SK-N-SH treated with all-trans-retinoic acid at 6 μM for 48 hours (cell line): ENCODE measurements around the gene ZBTB3.
"Not testable (repeated sequence)": the region's sequence is repeated elsewhere in the genome, so short reads cannot be mapped to it uniquely, and the experiment has no call there.

Experiments used
- ATAC-seq: fragments of 200-7000 bp; cut with Tn5 transposase; 3 replicates; pipeline ENCODE4 v1.9.1; 2020; ENCODE audit warnings: mild to moderate bottlenecking, moderate library complexity
- ARNTL ChIP-seq: fragments of 450-650 bp; formaldehyde crosslinking; IDR thresholded peaks from 2 replicates; pipeline ENCODE4 v1.5.0; 2020; ENCODE audit warnings: low read depth, mild to moderate bottlenecking, moderate library complexity, borderline replicate concordance
- BACH2 ChIP-seq: fragments of 250-450 bp; sonication (Bioruptor Pico); IDR thresholded peaks from 2 replicates; pipeline ENCODE4 v1.9.0; 2021; ENCODE audit warnings: mild to moderate bottlenecking, borderline replicate concordance
- CSDC2 ChIP-seq: fragments of 250-450 bp; sonication (Bioruptor Pico); IDR thresholded peaks from 2 replicates; pipeline ENCODE4 v1.5.0; 2020; ENCODE audit warnings: mild to moderate bottlenecking, moderate library complexity
- CSRNP3 ChIP-seq: fragments of 250-450 bp; sonication (Bioruptor Pico); IDR thresholded peaks from 2 replicates; pipeline ENCODE4 v1.5.1; 2021; ENCODE audit warnings: mild to moderate bottlenecking, moderate library complexity
- ESRRG ChIP-seq: fragments of 250-450 bp; sonication (Bioruptor Pico); IDR thresholded peaks from 2 replicates; pipeline ENCODE4 v1.6.1; 2021; ENCODE audit warnings: mild to moderate bottlenecking
- GLIS3 ChIP-seq: fragments of 250-450 bp; sonication (Bioruptor Pico); IDR thresholded peaks from 2 replicates; pipeline ENCODE4 v1.5.0; 2020; ENCODE audit warnings: mild to moderate bottlenecking, moderate library complexity
- ISL1 ChIP-seq: fragments of 250-450 bp; sonication (Bioruptor Pico); IDR thresholded peaks from 2 replicates; pipeline ENCODE4 v2.1.2; 2022; ENCODE audit warnings: mild to moderate bottlenecking, moderate library complexity
- OSR1 ChIP-seq: fragments of 250-450 bp; sonication (Bioruptor Pico); IDR thresholded peaks from 2 replicates; pipeline ENCODE4 v1.8.0; 2022; ENCODE audit warnings: moderate library complexity, mild to moderate bottlenecking, inconsistent platforms
- RARB ChIP-seq: fragments of 250-450 bp; sonication (Bioruptor Pico); IDR thresholded peaks from 2 replicates; pipeline ENCODE4 v1.8.0; 2021; ENCODE audit warnings: mild to moderate bottlenecking, moderate library complexity
- SNAI2 ChIP-seq: fragments of 250-450 bp; sonication (Bioruptor Pico); IDR thresholded peaks from 2 replicates; pipeline ENCODE4 v1.5.0; 2020; ENCODE audit warnings: mild to moderate bottlenecking, moderate library complexity
- TCF4 ChIP-seq: fragments of 250-450 bp; sonication (Bioruptor Pico); IDR thresholded peaks from 2 replicates; pipeline ENCODE4 v1.8.0; 2021; ENCODE audit warnings: mild to moderate bottlenecking, moderate library complexity, borderline replicate concordance
- TOX ChIP-seq: fragments of 250-450 bp; sonication (Bioruptor Pico); IDR thresholded peaks from 2 replicates; pipeline ENCODE4 v1.8.0; 2021; ENCODE audit warnings: mild to moderate bottlenecking, moderate library complexity, borderline replicate concordance
- ZC3H10 ChIP-seq: fragments of 250-450 bp; sonication (Bioruptor Pico); IDR thresholded peaks from 2 replicates; pipeline ENCODE4 v1.5.1; 2021; ENCODE audit warnings: mild to moderate bottlenecking, moderate library complexity
- ZFP3 ChIP-seq: fragments of 250-450 bp; sonication (Bioruptor Pico); IDR thresholded peaks from 2 replicates; pipeline ENCODE4 v1.5.0; 2020; ENCODE audit warnings: mild to moderate bottlenecking, moderate library complexity
- ZFP30 ChIP-seq: fragments of 450-650 bp; formaldehyde crosslinking; IDR thresholded peaks from 2 replicates; pipeline ENCODE4 v1.5.0; 2022; ENCODE audit warnings: mild to moderate bottlenecking, moderate library complexity
- ZNF565 ChIP-seq: fragments of 450-650 bp; formaldehyde crosslinking; conservative IDR thresholded peaks from 2 replicates; pipeline ENCODE4 v1.5.0; 2020; ENCODE audit warnings: low read depth, mild to moderate bottlenecking, moderate library complexity
- ZNF70 ChIP-seq: fragments of 450-650 bp; formaldehyde crosslinking; IDR thresholded peaks from 2 replicates; pipeline ENCODE4 v1.5.0; 2020; ENCODE audit warnings: mild to moderate bottlenecking, moderate library complexity
- ZNF8 ChIP-seq: fragments of 450-650 bp; formaldehyde crosslinking; IDR thresholded peaks from 2 replicates; pipeline ENCODE4 v1.5.0; 2020; ENCODE audit warnings: mild to moderate bottlenecking, moderate library complexity
- TF ChIP-seq, protein P1 (sequence below): fragments of 250-450 bp; sonication (Bioruptor Pico); IDR thresholded peaks from 2 replicates; pipeline ENCODE4 v1.8.0; 2020; ENCODE audit warnings: mild to moderate bottlenecking, moderate library complexity, borderline replicate concordance
- TF ChIP-seq, protein P2 (sequence below): fragments of 250-450 bp; sonication (Bioruptor Pico); IDR thresholded peaks from 2 replicates; pipeline ENCODE4 v1.8.0; 2021; ENCODE audit warnings: low read depth, mild to moderate bottlenecking, moderate library complexity, borderline replicate concordance
- TF ChIP-seq, protein P3 (sequence below): fragments of 250-450 bp; sonication (Bioruptor Pico); IDR thresholded peaks from 2 replicates; pipeline ENCODE4 v1.5.0; 2020; ENCODE audit warnings: mild to moderate bottlenecking, moderate library complexity

The ZBTB3 gene

GRCh38 chr11:62737196-62737595 is 16.8 kb downstream of the ZBTB3 start:
- TF ChIP-seq RARB (no peak), TOX (CRISPR knock-in tag) (no peak), ZFP3 (CRISPR knock-in tag) (no peak), SNAI2 (CRISPR knock-in tag) (no peak), CSRNP3 (no peak), ISL1 (CRISPR knock-in tag) (no peak), GLIS3 (CRISPR knock-in tag) (no peak), BACH2 (no peak), OSR1 (CRISPR knock-in tag) (no peak), ARNTL (CRISPR knock-in tag) (no peak), ZFP30 (CRISPR knock-in tag) (no peak), CSDC2 (CRISPR knock-in tag) (no peak), ESRRG (CRISPR knock-in tag) (no peak), TCF4 (CRISPR knock-in tag) (no peak), ZNF70 (no peak)
- TF ChIP-seq, protein P1, sequence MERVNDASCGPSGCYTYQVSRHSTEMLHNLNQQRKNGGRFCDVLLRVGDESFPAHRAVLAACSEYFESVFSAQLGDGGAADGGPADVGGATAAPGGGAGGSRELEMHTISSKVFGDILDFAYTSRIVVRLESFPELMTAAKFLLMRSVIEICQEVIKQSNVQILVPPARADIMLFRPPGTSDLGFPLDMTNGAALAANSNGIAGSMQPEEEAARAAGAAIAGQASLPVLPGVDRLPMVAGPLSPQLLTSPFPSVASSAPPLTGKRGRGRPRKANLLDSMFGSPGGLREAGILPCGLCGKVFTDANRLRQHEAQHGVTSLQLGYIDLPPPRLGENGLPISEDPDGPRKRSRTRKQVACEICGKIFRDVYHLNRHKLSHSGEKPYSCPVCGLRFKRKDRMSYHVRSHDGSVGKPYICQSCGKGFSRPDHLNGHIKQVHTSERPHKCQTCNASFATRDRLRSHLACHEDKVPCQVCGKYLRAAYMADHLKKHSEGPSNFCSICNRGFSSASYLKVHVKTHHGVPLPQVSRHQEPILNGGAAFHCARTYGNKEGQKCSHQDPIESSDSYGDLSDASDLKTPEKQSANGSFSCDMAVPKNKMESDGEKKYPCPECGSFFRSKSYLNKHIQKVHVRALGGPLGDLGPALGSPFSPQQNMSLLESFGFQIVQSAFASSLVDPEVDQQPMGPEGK (CRISPR knock-in tag): no peak
- TF ChIP-seq, protein P2, sequence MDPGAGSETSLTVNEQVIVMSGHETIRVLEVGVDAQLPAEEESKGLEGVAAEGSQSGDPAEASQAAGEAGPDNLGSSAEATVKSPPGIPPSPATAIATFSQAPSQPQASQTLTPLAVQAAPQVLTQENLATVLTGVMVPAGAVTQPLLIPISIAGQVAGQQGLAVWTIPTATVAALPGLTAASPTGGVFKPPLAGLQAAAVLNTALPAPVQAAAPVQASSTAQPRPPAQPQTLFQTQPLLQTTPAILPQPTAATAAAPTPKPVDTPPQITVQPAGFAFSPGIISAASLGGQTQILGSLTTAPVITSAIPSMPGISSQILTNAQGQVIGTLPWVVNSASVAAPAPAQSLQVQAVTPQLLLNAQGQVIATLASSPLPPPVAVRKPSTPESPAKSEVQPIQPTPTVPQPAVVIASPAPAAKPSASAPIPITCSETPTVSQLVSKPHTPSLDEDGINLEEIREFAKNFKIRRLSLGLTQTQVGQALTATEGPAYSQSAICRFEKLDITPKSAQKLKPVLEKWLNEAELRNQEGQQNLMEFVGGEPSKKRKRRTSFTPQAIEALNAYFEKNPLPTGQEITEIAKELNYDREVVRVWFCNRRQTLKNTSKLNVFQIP (CRISPR knock-in tag): no peak
- TF ChIP-seq, protein P3, sequence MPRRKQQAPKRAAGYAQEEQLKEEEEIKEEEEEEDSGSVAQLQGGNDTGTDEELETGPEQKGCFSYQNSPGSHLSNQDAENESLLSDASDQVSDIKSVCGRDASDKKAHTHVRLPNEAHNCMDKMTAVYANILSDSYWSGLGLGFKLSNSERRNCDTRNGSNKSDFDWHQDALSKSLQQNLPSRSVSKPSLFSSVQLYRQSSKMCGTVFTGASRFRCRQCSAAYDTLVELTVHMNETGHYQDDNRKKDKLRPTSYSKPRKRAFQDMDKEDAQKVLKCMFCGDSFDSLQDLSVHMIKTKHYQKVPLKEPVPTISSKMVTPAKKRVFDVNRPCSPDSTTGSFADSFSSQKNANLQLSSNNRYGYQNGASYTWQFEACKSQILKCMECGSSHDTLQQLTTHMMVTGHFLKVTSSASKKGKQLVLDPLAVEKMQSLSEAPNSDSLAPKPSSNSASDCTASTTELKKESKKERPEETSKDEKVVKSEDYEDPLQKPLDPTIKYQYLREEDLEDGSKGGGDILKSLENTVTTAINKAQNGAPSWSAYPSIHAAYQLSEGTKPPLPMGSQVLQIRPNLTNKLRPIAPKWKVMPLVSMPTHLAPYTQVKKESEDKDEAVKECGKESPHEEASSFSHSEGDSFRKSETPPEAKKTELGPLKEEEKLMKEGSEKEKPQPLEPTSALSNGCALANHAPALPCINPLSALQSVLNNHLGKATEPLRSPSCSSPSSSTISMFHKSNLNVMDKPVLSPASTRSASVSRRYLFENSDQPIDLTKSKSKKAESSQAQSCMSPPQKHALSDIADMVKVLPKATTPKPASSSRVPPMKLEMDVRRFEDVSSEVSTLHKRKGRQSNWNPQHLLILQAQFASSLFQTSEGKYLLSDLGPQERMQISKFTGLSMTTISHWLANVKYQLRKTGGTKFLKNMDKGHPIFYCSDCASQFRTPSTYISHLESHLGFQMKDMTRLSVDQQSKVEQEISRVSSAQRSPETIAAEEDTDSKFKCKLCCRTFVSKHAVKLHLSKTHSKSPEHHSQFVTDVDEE (CRISPR knock-in tag): no peak
- no peak for ATAC-seq

DNA sequence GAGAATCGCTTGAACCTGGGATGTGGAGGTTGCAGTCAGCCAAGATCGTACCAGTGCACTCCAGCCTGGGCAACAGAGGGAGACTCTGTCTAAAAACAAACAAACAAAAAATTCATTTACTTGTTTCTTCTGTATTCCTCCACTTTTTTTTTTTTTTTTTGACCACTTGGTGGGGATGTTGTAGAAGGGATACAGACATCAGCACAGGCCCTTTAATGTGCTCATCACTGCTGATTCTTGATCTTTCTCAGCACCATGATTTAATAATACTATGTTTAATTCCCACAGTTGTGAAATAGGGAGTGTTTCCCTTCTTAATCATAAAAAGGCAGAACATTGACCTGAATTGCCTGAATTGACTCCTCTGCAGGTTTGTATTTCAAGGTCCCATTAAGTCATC is 21.1 kb downstream of the ZBTB3 start:
- TF ChIP-seq ISL1 (CRISPR knock-in tag): no peak
- no peak for ATAC-seq

DNA sequence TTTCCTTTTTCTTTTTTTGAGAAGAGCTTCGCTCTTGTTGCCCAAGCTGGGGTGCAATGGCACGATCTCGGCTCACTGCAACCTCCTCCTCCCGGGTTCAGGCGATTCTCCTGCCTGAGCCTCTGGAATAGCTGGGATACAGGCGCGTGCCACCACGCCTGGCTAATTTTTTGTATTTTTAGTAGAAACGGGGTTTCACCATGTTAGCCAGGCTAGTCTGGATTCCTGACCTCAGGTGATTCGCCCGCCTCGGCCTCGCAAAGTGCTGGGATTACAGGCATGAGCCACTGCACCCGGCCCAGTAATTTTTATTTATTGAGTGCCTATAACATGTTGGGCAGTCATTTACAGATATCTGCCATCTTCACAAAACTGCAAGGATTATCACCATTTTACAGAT is 23.9 kb downstream of the ZBTB3 start:
- not testable (repeated sequence) for ATAC-seq

DNA sequence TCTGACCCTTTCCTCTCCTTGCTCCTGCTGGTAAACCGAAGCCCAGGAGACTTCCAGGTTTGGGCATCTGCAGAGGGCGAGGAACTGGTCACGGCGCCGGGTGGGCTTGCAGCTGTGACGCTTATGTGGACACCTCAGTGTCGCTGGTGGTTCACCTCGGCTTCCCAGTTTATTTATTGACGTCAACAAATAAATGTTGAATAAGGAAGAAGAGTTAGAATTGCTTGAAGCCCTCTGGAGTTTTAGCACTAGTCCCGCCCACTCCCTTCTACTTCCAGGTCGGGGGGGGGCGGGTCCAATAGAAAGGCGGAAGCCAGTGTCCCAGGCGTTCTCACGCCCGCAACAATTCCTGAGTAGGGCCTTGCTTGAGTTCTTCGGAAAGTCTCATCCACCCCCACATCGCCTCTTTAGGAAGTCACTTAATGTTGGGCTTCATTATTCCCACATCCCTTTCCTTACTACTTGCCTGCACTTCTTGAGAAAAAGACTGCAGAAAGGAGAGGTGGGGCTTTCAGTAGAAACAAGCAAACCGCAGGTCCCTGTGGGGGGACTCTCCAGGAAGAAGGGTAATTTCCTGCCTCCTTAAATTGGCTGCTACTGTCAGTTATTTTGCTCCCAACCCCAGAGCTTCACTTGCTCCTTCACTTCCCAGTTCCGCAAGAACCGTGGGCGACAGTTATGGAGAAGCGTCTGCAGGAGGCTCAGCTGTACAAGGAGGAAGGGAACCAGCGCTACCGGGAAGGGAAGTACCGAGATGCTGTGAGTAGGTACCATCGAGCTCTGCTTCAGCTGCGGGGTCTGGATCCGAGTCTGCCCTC is 25.6 kb downstream of the ZBTB3 start, which contains the start of gene TTC9C:
Gene TTC9C, plus strand, starts transcription at position 316 of the 818 bp plus-strand sequence. Its CDS starts 363 bp downstream, at position 679.
- TF ChIP-seq ZNF70: no peak
- TF ChIP-seq TCF4 (CRISPR knock-in tag): no peak
- TF ChIP-seq OSR1 (CRISPR knock-in tag): no peak
- TF ChIP-seq ARNTL (CRISPR knock-in tag): no peak
- TF ChIP-seq, protein P2 (CRISPR knock-in tag): no peak
- no peak for TF ChIP-seq GLIS3 (CRISPR knock-in tag)
- TF ChIP-seq ZNF565 (CRISPR knock-in tag): no peak
- TF ChIP-seq, protein P3 (CRISPR knock-in tag): no peak
- no peak for TF ChIP-seq ESRRG (CRISPR knock-in tag)
- TF ChIP-seq SNAI2 (CRISPR knock-in tag): no peak
- no peak for TF ChIP-seq TOX (CRISPR knock-in tag)
- no peak for TF ChIP-seq ZNF8 (CRISPR knock-in tag)
- TF ChIP-seq ZC3H10 (CRISPR knock-in tag): no peak
- TF ChIP-seq CSRNP3: no peak
- no peak for TF ChIP-seq ZFP3 (CRISPR knock-in tag)
- peak; percentile 77 for ATAC-seq
